Stimulated activated naive CD8-positive, alpha-beta T cell treated with anti-CD3 and anti-CD28 coated beads, Interleukin-15, amount 100 ng/mL, for 72 hours (primary cell): ENCODE data around the gene SFMBT2.
A peak's percentile ranks its signal among the peaks of the same experiment; 100 is the strongest.

Source experiments
- ATAC-seq: fragments of 150-1000 bp; cut with Tn5 transposase; 2 replicates; pipeline ENCODE4 v1.10.0; 2021; ENCODE audit warnings: mild to moderate bottlenecking, moderate library complexity
- DNase-seq, 2 donors: peaks; one replicate each; pipeline ENCODE4 v3.0.0; 2021 to 2022
- H3K27ac Mint-ChIP-seq, 2 donors: one replicate each; pipeline ENCODE4 v1.8.0; 2022; ENCODE audit warnings: mild to moderate bottlenecking in 2 of 2, mixed read lengths in 2 of 2, moderate library complexity in 2 of 2
- H3K27me3 Mint-ChIP-seq: one replicate; pipeline ENCODE4 v1.8.0; 2022; ENCODE audit warnings: mixed read lengths
- H3K4me1 Mint-ChIP-seq: one replicate; pipeline ENCODE4 v1.8.0; 2022; ENCODE audit warnings: mild to moderate bottlenecking, mixed read lengths
- H3K4me3 Mint-ChIP-seq, 2 donors: one replicate each; pipeline ENCODE4 v1.8.0; 2022; ENCODE audit warnings: mild to moderate bottlenecking in 2 of 2, mixed read lengths in 2 of 2, moderate library complexity in 1 of 2
- H3K9me3 Mint-ChIP-seq, 2 donors: one replicate each; pipeline ENCODE4 v1.8.0; 2022; ENCODE audit warnings: mixed read lengths in 2 of 2

SFMBT2 gene

DNA sequence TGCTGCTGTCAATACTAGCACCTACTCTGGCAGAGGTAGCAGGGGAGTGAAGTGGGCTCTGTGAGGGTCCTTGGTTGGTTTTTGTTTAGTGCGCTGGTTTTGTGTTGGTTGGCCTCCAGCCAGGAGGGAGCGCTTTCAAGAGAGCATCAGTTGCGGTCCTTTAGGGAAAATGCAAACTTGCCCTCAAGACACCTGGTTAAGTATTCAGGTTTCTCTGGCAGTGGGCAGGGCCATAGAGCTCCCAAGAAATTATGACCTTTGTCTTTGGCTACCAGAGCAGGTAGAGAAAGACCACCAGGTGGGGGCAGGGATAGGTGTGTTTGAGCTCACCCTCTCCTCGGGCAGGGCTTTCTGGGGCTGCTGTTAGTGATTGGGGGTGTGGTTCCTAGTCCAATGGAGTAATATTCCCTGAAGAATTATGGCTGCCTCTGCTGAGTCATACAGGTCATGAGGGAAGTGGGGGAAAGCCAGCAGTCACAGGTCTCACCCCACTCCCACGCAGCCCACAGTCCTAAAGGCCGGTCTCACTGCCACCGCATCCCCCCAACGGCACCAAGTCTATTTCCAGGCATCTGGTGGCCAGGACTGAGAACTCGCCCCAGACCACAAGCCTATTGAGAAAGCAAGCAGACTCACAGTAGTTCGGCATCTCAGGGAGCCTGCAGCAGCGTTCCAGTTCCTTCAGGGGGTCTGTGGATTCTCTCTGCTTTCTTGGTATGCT is 280.5 kb downstream of the SFMBT2 start:
- no peak overlapping the region for H3K27ac Mint-ChIP-seq
- ATAC-seq (no peak), DNase-seq (no peak)
- H3K9me3 Mint-ChIP-seq, result no peaks in the 10 kb centered on the region
- peaks cover 10% of the 10 kb centered on the region for H3K4me1 Mint-ChIP-seq
- H3K27me3 Mint-ChIP-seq, result no peaks in the 10 kb centered on the region
- no peak overlapping the region for H3K4me3 Mint-ChIP-seq

DNA sequence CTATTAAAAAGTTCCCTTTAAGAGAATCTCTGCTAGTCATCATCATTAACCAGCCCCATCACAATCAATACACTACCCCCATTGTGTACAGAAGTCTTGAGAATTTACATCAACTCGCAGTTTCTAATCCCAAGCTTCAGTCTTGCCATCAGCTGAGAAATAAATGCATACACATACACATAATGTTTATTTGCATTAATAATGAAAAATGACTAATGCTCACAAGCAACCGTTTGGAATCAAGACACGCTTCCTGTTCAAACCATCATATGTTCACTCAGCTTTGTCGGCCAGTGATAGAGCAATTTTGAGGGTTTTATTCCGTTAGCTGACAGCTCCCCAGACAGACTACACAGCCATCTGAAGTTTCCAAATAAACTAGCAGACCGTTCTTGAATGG is 287.1 kb downstream of the SFMBT2 start:
- ATAC-seq, result no peak
- no peak overlapping the region for H3K4me3 Mint-ChIP-seq
- DNase-seq, result no peak
- peaks cover 22% of the 10 kb centered on the region for H3K27me3 Mint-ChIP-seq
- no peaks in the 10 kb centered on the region for H3K9me3 Mint-ChIP-seq
- H3K4me1 Mint-ChIP-seq, result peaks cover 8% of the 10 kb centered on the region
- no peak overlapping the region for H3K27ac Mint-ChIP-seq

DNA sequence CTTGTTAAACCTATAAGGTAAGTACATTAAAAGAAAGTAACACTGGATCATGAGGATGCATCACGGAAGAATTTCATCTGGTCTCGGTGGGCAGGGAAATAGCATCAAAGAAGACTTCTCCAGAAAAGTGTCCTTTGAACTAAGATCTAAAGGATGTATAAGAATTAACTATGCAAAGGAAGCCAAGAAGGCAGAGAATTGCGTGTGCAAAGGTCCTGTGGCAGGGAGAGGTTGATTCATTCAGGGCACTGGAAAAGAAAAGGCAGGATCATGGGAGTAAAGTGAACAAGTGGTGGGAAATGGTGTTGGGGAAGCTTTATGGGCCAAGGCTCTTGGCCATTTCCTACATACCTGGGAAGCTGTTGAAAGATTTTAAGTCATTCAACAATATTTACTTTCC is 288.3 kb downstream of the SFMBT2 start:
- Mint-ChIP-seq H3K27ac (no peak overlapping the region), H3K4me3 (no peak overlapping the region), H3K4me1 (peaks cover 8% of the 10 kb centered on the region), H3K9me3 (no peaks in the 10 kb centered on the region), H3K27me3 (peaks cover 22% of the 10 kb centered on the region)
- no peak for DNase-seq
- no peak for ATAC-seq

DNA sequence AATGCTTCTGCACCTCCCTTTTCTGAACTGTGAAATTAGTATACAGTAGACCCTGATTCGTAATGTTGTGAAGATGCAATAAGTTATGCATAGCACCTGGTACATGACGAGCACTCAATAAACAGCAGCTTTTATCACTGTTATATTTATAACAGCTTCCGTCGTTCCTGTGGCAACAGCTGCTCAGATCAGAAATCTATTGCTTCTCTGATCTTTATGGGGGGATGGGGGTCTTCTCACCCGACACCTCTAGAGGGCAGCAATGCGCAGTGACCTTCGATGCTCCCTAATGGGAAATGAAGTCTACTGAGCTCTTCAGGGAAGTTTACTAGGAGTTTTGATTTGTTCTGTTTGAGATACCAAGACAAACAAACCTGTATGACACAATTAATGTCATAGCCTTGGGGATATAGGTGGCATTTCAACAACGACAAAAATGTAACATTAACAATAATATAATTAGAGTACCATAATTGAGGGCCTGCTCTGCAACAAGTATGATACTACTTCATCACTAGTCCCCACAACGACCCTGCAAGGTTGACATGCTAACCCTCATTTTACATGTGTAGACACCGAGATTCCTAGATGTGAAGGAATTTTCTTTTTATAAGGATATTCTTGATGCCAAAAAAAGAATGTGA is 289.6 kb downstream of the SFMBT2 start:
- no peak overlapping the region for H3K27ac Mint-ChIP-seq

DNA sequence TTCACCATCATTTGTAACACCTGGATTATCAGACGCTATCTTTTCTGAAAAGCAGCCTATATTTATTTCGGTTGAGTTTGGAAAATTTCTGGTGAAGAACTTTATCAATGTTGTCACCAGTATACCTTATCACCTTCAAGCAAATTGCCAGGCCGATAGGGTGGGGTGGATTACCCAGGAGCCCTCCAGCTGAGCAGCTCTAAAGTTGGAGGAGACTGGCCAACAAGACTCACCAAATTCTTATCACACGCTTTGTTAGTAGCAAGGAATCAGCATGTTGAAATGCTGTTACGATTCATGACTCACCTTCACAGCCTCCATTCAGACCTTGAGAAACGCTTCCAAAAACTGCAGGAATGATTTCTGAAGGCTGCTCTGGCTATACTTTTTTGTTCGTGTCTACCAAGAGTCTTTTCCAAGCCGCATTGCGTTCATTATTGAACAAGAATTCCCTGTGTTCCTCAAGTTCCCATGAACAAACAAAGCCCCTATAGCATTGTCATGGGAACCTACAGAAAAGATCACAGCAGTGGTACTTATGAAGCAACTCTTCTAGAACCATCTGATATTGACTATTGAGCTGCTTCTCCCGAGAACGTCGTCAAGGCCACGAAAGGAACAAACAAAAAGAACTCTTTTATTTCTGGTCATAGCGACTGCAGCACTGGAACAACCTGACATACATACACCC is 291.4 kb downstream of the SFMBT2 start:
- Mint-ChIP-seq H3K27ac (peak overlapping the region in 1 of 2 donors; percentile 28), H3K4me1 (peaks cover 8% of the 10 kb centered on the region), H3K9me3 (no peaks in the 10 kb centered on the region), H3K27me3 (peaks cover 22% of the 10 kb centered on the region), H3K4me3 (no peak overlapping the region)
- DNase-seq (no peak), ATAC-seq (no peak)

More for the DNA sequence above, 289.6 kb downstream of the SFMBT2 start:
- Mint-ChIP-seq H3K4me3 (no peak overlapping the region), H3K4me1 (peaks cover 8% of the 10 kb centered on the region), H3K27me3 (peaks cover 22% of the 10 kb centered on the region), H3K9me3 (no peaks in the 10 kb centered on the region)
- ATAC-seq (peak; percentile 84), DNase-seq (peak; percentile 63)

DNA sequence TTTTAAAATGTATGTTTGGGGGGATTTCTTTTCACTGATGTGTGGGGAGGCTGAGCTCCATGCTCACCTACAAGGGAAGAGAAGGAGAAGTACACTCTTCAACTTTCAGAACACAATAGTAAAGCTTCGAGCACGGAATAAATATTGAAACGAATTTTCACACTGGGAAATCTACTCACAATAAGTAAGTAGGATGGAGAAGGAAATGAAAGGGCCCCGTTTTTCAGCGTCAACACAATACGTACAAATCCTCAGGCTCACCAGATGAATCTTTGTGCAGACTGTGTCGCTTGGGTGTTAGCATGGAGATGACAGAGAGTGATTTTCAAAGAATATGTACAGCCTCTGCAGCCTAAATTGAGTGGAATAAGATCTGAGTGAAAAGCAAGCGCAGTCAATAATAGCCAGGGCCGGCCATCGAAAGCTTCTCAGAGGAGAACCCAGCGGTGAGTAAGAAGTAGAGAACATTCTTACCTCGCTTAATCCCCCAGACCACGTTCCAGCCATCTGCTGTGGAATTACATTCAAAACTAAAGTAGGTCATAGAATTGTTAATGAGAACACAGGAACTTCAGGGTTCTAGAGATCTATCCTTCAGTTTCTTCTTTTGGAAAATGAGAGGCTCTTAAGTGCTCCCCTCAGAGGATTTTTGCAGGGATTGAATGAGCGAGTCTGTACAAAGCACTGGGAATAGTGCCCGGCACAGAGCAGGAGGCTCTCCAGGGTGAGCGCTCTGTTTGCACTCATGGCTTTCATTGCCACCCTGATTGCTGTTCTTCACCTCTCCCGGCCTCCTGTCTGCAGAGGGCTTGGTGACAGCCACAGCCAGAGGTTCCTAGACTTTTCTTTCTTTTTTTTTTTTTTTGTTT is 292.8 kb downstream of the SFMBT2 start:
- H3K27me3 Mint-ChIP-seq, result peaks cover 8% of the 10 kb centered on the region
- H3K4me1 Mint-ChIP-seq, result peaks cover 8% of the 10 kb centered on the region
- no peak for ATAC-seq
- no peak overlapping the region for H3K4me3 Mint-ChIP-seq
- DNase-seq, result no peak
- peak overlapping the region in 1 of 2 donors; percentile 20 for H3K27ac Mint-ChIP-seq
- H3K9me3 Mint-ChIP-seq, result no peaks in the 10 kb centered on the region

DNA sequence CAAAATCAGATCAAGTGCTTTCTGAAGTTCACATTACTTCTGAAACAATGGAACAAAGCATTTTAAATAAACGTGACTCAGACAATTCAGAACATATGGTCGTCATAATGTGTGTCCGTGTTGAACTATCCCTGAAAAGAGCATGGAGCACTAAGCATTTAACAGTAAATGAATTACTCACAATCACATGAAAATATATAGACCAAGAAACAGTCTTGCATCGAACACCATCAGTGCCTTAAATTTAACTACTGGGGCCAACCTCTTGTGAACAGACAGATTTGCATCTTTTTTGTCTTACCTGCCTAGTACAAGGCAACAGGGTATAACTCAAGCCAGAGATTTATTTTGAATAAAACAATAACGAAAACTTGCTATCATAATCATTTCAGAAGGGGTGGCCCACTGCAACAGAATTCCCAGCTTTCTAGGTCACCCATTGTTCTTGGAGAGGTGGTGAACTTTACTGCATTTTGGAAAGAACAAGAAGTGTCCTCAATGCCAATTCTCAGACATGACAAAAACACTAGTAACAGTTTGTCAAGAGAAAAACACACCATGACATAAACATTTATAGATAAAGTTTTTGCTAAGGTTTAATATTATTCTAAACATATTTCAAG is 293.5 kb downstream of the SFMBT2 start:
- DNase-seq (no peak), ATAC-seq (no peak)
- Mint-ChIP-seq H3K27ac (no peak overlapping the region), H3K27me3 (peaks cover 1% of the 10 kb centered on the region), H3K9me3 (no peaks in the 10 kb centered on the region), H3K4me1 (peaks cover 8% of the 10 kb centered on the region), H3K4me3 (no peak overlapping the region)

DNA sequence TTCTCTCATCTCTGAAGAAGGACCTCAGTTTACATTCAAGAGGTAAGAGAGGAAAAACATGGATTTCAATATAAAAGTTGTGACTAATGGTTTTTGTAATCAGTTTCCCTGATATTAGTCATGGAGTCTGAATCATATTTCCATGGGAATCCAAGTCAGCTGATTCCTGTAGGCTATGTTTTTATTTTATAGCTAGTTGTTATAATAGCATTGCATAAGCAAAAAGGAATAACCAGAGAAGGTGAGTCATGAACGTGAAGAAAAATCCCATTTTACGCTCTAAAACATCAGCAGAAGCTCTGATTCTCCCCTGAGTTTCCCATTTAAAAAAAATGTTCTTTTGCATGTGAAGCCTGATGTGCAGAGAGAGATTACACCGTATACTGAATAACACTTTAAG is 299.3 kb downstream of the SFMBT2 start:
- Mint-ChIP-seq H3K27me3 (no peaks in the 10 kb centered on the region), H3K4me1 (peaks cover 10% of the 10 kb centered on the region), H3K27ac (no peak overlapping the region), H3K4me3 (no peak overlapping the region), H3K9me3 (peaks cover 0 to 5% of the 10 kb centered on the region in 2 donors)
- DNase-seq, result no peak
- no peak for ATAC-seq

DNA sequence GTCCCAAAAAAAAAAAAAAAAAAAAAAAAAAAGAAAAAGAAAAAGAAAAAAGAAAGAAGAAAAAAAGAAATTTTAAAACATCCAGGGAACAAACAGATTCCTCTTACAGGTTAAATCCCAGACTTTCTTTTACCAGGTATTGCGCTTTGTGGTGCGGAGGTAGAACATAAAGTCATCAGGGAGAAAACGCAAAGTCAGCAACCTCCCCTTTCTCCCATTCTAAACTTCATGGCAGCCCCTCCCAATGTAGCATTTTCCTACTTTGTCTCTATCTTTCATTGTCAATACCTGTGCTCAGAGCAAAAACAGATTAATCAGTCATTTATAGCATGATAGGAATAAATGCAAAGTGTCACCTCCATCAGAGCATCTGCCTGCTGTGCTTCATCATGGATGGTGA is 299.7 kb downstream of the SFMBT2 start:
- Mint-ChIP-seq H3K4me3 (no peak overlapping the region), H3K9me3 (peaks cover 0 to 5% of the 10 kb centered on the region in 2 donors), H3K27ac (no peak overlapping the region), H3K4me1 (peaks cover 10% of the 10 kb centered on the region), H3K27me3 (no peaks in the 10 kb centered on the region)
- ATAC-seq, result no peak
- DNase-seq, result no peak
